ENCODE data around the gene ZDHHC19. TPM values are rescaled to one million over a fixed set of nuclear protein-coding genes. Genes with fewer than 3 reads are reported as not detected.

ZDHHC19 gene
- total and polyA plus RNA-seq, 10 donors: 0.79 to 44.6 (median 7.1) TPM

- 35 to 55% (median 37%) methylated on average over 15 of the region's 15 CpGs for WGBS, 5 donors
- H3K27ac ChIP-seq: peak overlapping the region; percentile 1 to 71 (median 40)
- DNase-seq: peak; percentile 83
- intact Hi-C loops (cut with DNase I; ENCODE audit: low total_unique reads): no loop called here
- no peaks in the 10 kb centered on the region for H3K27me3 ChIP-seq (replicated peaks in 1 of 7)
- peak in 1 of 3 donors; percentile 27 for TF ChIP-seq POLR2AphosphoS5 (IDR thresholded peaks at IDR 0.05)
- TF ChIP-seq POLR2A (IDR thresholded peaks at IDR 0.05): no peak
- H3K4me3 ChIP-seq: no peak overlapping the region
- no peaks in the 10 kb centered on the region for H3K36me3 ChIP-seq
- peaks cover 4 to 27% (median 16%) of the 10 kb centered on the region in 6 donors for H3K4me1 ChIP-seq
- no peaks in the 10 kb centered on the region for H3K9me3 ChIP-seq
Observed at GRCh38 chr3:196159952-196160804, 51.0 kb downstream of the ZDHHC19 start.

GRCh38 chr3:196159526-196159925, 51.7 kb downstream of the ZDHHC19 start:
- no peak overlapping the region for H3K4me3 ChIP-seq
- no peaks in the 10 kb centered on the region for H3K27me3 ChIP-seq (replicated peaks in 1 of 7)
- no peaks in the 10 kb centered on the region for H3K9me3 ChIP-seq
- peaks cover 4 to 27% (median 16%) of the 10 kb centered on the region in 6 donors for H3K4me1 ChIP-seq
- H3K36me3 ChIP-seq: no peaks in the 10 kb centered on the region
- TF ChIP-seq POLR2A (IDR thresholded peaks at IDR 0.05) (no peak), CTCF (IDR thresholded peaks at IDR 0.05 in 8 of 11, conservative IDR thresholded peaks at IDR 0.05 in 3 of 11) (no peak)
- H3K27ac ChIP-seq: peak overlapping the region in 6 of 8 donors; percentile 1 to 71 (median 54)
- no peak for DNase-seq
- intact Hi-C loops (cut with DNase I; ENCODE audit: low total_unique reads): no loop called here
- 85 to 95% (median 92%) methylated on average over 13 of the region's 13 CpGs for WGBS, 5 donors

- H3K4me1 ChIP-seq: peaks cover 4 to 15% (median 12%) of the 10 kb centered on the region in 6 donors
- TF ChIP-seq POLR2A (IDR thresholded peaks at IDR 0.05): no peak
- TF ChIP-seq POLR2AphosphoS5 (IDR thresholded peaks at IDR 0.05): no peak
- TF ChIP-seq CTCF (IDR thresholded peaks at IDR 0.05 in 8 of 11, conservative IDR thresholded peaks at IDR 0.05 in 3 of 11): no peak
- no peak for DNase-seq
- no peaks in the 10 kb centered on the region for H3K36me3 ChIP-seq
- no peaks in the 10 kb centered on the region for H3K27me3 ChIP-seq (replicated peaks in 1 of 7)
- intact Hi-C loops (cut with DNase I; ENCODE audit: low total_unique reads): no loop called here
- no peaks in the 10 kb centered on the region for H3K9me3 ChIP-seq
- no peak overlapping the region for H3K4me3 ChIP-seq
- no peak overlapping the region for H3K27ac ChIP-seq
- 88 to 94% (median 91%) methylated on average over 6 of the region's 6 CpGs for WGBS, 5 donors
Observed at GRCh38 chr3:196156160-196156559, 55.0 kb downstream of the ZDHHC19 start.

- DNase-seq: no peak
- WGBS, 5 donors: 59 to 85% (median 69%) methylated on average over 3 of the region's 3 CpGs
- no peaks in the 10 kb centered on the region for H3K27me3 ChIP-seq (replicated peaks in 1 of 7)
Observed at GRCh38 chr3:196150481-196150880, 60.7 kb downstream of the ZDHHC19 start.

More at GRCh38 chr3:196150481-196150880, 60.7 kb downstream of the ZDHHC19 start:
- no peak for TF ChIP-seq POLR2AphosphoS5 (IDR thresholded peaks at IDR 0.05)
- no peak for TF ChIP-seq CTCF (IDR thresholded peaks at IDR 0.05 in 8 of 11, conservative IDR thresholded peaks at IDR 0.05 in 3 of 11)
- no peak for TF ChIP-seq POLR2A (IDR thresholded peaks at IDR 0.05)
- Histone ChIP-seq H3K27ac (no peak overlapping the region), H3K4me3 (no peak overlapping the region), H3K36me3 (no peaks in the 10 kb centered on the region), H3K4me1 (peaks cover 0 to 7% (median 0%) of the 10 kb centered on the region in 6 donors), H3K9me3 (peaks cover 0 to 17% (median 5%) of the 10 kb centered on the region in 8 donors)
- intact Hi-C loops (cut with DNase I; ENCODE audit: low total_unique reads): no loop called here
